GM19099 (cell line): ENCODE measurements around the gene SOX13.

Source experiments
- POLR2A ChIP-seq: IDR thresholded peaks from 3 replicates; pipeline ENCODE4 v1.6.1; 2011; ENCODE audit warnings: low read depth; ENCODE audit not compliant: insufficient read length; ENCODE audit errors: extremely low read depth

SOX13 gene

DNA sequence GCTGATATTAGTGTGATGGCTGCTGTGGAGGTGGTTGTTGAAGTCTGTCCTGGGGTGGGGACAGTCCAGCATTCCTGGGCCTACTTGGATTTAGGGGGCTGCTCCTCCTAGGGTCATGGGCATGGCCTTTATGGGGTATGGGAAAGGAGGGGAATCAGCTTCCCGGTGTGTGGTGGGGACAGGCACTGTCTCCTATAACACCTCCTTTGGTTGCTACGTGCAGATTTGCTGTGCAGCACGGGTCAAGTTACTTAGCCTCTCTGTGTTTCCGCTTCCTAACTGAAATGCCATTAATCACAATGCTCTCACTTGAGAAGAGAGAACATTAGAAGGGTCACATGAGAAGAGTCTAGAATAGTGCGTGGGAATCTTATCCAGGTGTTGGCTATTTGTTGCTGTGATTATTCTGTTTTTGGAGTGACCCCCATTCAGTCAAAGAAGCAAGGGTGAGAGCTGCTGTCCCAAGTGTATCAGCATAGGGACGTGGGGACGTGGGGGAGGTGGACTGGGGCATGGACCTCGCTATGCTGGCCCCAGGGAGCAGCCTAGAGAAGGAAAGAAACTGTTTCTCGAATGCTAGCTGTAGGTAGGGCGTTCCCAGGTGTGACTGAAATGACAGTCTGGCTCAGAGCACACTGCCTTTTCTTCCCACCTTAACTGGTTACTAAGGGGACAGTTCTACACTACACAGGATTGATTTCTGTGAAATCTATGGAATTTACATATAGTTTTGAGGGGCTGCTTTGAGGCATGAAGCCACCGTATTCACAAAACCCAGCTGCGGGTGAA lies 19.9 kb downstream of the SOX13 start:
- TF ChIP-seq POLR2A: no peak

- no peak for TF ChIP-seq POLR2A
These were observed 20.5 kb downstream of the SOX13 start for GRCh38 chr1:204093421-204093717.

GRCh38 chr1:204093781-204094180 lies 20.9 kb downstream of the SOX13 start:
- no peak for TF ChIP-seq POLR2A

- TF ChIP-seq POLR2A: no peak
These were observed 21.4 kb downstream of the SOX13 start for GRCh38 chr1:204094313-204094729.

- no peak for TF ChIP-seq POLR2A
These were observed 22.1 kb downstream of the SOX13 start for GRCh38 chr1:204094856-204095634.

GRCh38 chr1:204096931-204097330 lies 24.0 kb downstream of the SOX13 start:
- TF ChIP-seq POLR2A: no peak

GRCh38 chr1:204098683-204099082 lies 25.8 kb downstream of the SOX13 start:
- TF ChIP-seq POLR2A: no peak

DNA sequence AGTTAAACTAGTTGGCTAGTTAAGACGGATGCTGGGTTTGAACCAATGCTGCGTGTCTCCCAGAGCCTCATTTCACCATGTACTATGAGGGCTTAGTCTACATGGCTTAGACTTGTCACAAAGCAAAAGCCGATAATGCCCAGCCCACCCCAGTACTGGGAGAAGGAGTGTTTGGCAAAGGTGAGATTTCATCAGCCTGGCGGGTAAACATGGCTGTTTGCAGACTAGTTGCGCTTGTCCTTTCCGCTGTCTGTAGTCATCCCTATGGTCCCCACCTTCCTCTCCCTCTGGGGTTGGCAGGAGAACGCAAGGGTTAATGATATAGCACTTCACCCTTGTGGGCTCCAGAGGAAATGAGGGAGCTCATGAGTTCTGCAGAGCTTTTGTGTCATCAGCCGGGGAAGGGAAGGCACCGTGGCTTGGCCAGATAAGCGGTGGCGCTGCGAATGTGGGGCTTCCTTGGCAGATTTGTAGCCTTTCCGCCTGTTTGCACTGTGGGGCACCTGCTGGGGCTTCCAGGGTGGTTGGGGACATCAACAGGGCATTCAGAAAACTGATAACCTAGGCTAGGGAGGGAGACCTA lies 29.2 kb downstream of the SOX13 start:
- no peak for TF ChIP-seq POLR2A

- TF ChIP-seq POLR2A: no peak
These were observed 30.0 kb downstream of the SOX13 start for GRCh38 chr1:204102739-204103430.

- TF ChIP-seq POLR2A: no peak
These were observed 30.5 kb downstream of the SOX13 start for GRCh38 chr1:204103431-204103741.

DNA sequence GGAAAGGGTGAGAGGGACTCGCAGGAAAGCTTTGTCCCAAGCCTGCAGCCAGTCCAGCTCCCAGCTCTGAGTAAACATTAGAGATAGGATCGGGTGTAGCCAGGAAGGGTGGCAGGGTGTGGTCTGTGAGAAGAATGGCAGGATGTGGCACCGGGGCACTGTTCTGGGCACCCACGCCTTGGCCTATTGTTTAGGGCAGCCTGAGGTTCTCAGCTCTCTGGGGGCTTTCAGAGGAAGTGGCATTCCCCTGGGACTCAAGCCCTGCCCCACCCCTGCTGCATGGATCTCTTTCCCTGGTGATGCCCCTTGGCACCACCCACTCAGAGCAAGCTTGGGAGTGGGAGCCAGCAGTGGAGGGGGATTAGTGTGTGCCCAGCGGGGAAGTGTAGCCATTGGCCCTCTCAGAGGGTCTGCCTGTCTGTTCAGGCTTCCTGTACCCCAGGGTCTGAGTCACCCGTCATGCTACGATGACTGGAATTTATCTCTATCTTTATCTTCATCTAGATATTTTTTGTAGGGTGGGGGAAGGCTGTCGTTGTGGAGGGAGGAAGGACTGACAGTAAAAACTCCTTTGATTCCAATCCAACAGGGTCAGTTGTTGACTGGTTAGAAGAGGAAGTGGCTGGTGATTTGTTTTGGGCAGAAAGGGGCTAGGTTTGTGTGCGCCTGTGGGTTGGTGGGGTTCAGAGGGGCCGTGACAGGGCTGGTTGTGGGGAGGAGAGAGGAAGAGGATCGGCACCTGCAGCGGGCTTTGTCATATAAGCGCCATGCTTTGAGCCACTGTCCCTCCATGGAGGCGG lies 31.6 kb downstream of the SOX13 start:
- no peak for TF ChIP-seq POLR2A

DNA sequence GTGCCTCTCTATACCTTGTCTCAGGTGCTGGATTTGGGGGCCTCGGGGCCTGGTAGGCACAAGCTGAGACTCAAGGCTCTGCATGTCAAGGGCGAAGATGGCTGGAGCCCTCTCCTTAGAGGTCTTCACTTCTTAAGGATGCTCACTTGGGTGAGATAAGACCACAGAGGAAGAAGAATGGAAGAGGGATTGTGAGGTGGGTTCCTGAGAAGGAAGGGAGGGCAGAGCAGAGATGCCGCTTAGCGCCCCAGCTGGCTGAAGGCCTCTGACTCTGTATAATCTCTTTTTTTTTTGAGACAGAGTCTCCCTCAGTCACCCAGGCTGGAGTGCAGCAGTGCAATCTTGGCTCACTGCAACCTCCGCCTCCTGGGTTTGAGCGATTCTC lies 32.2 kb downstream of the SOX13 start:
- TF ChIP-seq POLR2A: no peak

GRCh38 chr1:204106825-204107224 lies 33.9 kb downstream of the SOX13 start:
- no peak for TF ChIP-seq POLR2A

GRCh38 chr1:204107892-204108291 lies 35.0 kb downstream of the SOX13 start:
- TF ChIP-seq POLR2A: no peak
